ENCODE data around the gene SORCS2. TPM values are rescaled to one million over a fixed set of nuclear protein-coding genes. Genes with fewer than 3 reads are reported as not detected.

The SORCS2 gene
- total and polyA plus RNA-seq, 2 donors (not counting 1 experiment from before 2014, with no cell fraction given), result not detected

- no peaks in the 10 kb centered on the region for H3K4me1 ChIP-seq (ENCODE audit: control insufficient read depth in 2 of 2, insufficient read depth in 2 of 2, low read length in 2 of 2)
- H3K9me3 Mint-ChIP-seq (ENCODE audit: insufficient read depth), result peaks cover 5% of the 10 kb centered on the region
- ChIA-PET POLR2A (no interaction called here), CTCF (no interaction called here)
- DNase-seq, result no peak
- no peaks in the 10 kb centered on the region for H3K36me3 ChIP-seq (replicated peaks in 1 of 2; ENCODE audit: control extremely low read depth in 1 of 2, control insufficient read depth in 1 of 2, extremely low read depth in 1 of 2, insufficient read depth in 2 of 2, low read length in 1 of 2)
- no peak overlapping the region for H3K27ac ChIP-seq (ENCODE audit: low read length in 2 of 2)
- ATAC-seq (ENCODE audit: low read depth), result no peak
- no peaks in the 10 kb centered on the region for H3K27me3 Mint-ChIP-seq
- H3K4me3 ChIP-seq (ENCODE audit: control extremely low read depth in 1 of 5, extremely low read depth in 1 of 5, insufficient read depth in 1 of 5, low read depth in 2 of 5, low read length in 4 of 5), result no peak overlapping the region
- no peak overlapping the region for H3K27ac Mint-ChIP-seq
- peaks cover 0 to 39% (median 0%) of the 10 kb centered on the region in 3 donors for H3K9me3 ChIP-seq (ENCODE audit: control extremely low read depth in 1 of 3, control insufficient read depth in 2 of 3, insufficient read depth in 1 of 3, low read length in 2 of 3)
- intact Hi-C loops (cut with micrococcal nuclease), result no loop called here
- no peaks in the 10 kb centered on the region for H4K20me1 ChIP-seq (ENCODE audit: control insufficient read depth, insufficient read depth, low read length, poor library complexity, severe bottlenecking)
- no peaks in the 10 kb centered on the region for H3K27me3 ChIP-seq (replicated peaks in 1 of 4; ENCODE audit: control extremely low read depth in 1 of 4, control insufficient read depth in 3 of 4, insufficient read depth in 4 of 4, low read length in 3 of 4)
- H3K4me1 Mint-ChIP-seq, result no peaks in the 10 kb centered on the region
- WGBS (ENCODE audit: insufficient coverage), result 80% methylated on average over 6 of the region's 6 CpGs
- no peak overlapping the region for H3K4me3 Mint-ChIP-seq
- H3K4me2 ChIP-seq (replicated peaks; ENCODE audit: low read depth, low read length, poor library complexity, severe bottlenecking), result no peak overlapping the region
- TF ChIP-seq, protein P1, sequence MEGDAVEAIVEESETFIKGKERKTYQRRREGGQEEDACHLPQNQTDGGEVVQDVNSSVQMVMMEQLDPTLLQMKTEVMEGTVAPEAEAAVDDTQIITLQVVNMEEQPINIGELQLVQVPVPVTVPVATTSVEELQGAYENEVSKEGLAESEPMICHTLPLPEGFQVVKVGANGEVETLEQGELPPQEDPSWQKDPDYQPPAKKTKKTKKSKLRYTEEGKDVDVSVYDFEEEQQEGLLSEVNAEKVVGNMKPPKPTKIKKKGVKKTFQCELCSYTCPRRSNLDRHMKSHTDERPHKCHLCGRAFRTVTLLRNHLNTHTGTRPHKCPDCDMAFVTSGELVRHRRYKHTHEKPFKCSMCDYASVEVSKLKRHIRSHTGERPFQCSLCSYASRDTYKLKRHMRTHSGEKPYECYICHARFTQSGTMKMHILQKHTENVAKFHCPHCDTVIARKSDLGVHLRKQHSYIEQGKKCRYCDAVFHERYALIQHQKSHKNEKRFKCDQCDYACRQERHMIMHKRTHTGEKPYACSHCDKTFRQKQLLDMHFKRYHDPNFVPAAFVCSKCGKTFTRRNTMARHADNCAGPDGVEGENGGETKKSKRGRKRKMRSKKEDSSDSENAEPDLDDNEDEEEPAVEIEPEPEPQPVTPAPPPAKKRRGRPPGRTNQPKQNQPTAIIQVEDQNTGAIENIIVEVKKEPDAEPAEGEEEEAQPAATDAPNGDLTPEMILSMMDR (IDR thresholded peaks at IDR 0.05), result no peak
- TF ChIP-seq EZH2 (IDR thresholded peaks at IDR 0.05; ENCODE audit: borderline replicate concordance, insufficient read depth, low read depth, low read length, poor library complexity, severe bottlenecking), result no peak
- no peaks in the 10 kb centered on the region for H3K79me2 ChIP-seq (ENCODE audit: control insufficient read depth, insufficient read depth, low read length)
- H3K9ac ChIP-seq (ENCODE audit: low read length), result no peak overlapping the region
- H2AFZ ChIP-seq (ENCODE audit: insufficient read depth, low read depth, low read length, poor library complexity, severe bottlenecking), result no peak overlapping the region
Observed at GRCh38 chr4:7571001-7571400, 378.7 kb downstream of the SORCS2 start.

- no peak overlapping the region for H3K4me3 ChIP-seq (ENCODE audit: control extremely low read depth in 1 of 5, extremely low read depth in 1 of 5, insufficient read depth in 1 of 5, low read depth in 2 of 5, low read length in 4 of 5)
- POLR2A ChIA-PET, result no interaction called here
- no peak overlapping the region for H3K9ac ChIP-seq (ENCODE audit: low read length)
- no peak overlapping the region for H2AFZ ChIP-seq (ENCODE audit: insufficient read depth, low read depth, low read length, poor library complexity, severe bottlenecking)
- no peaks in the 10 kb centered on the region for H3K27me3 ChIP-seq (replicated peaks in 1 of 4; ENCODE audit: control extremely low read depth in 1 of 4, control insufficient read depth in 3 of 4, insufficient read depth in 4 of 4, low read length in 3 of 4)
- H3K4me1 Mint-ChIP-seq, result no peaks in the 10 kb centered on the region
- H3K27ac Mint-ChIP-seq, result no peak overlapping the region
- ATAC-seq (ENCODE audit: low read depth) (no peak), DNase-seq (no peak)
- H3K79me2 ChIP-seq (ENCODE audit: control insufficient read depth, insufficient read depth, low read length), result no peaks in the 10 kb centered on the region
- 63% methylated on average over 12 of the region's 12 CpGs for WGBS (ENCODE audit: insufficient coverage)
- TF ChIP-seq EZH2 (IDR thresholded peaks at IDR 0.05; ENCODE audit: borderline replicate concordance, insufficient read depth, low read depth, low read length, poor library complexity, severe bottlenecking), result no peak
- TF ChIP-seq, protein P1 (IDR thresholded peaks at IDR 0.05), result no peak
- H3K27ac ChIP-seq (ENCODE audit: low read length in 2 of 2), result no peak overlapping the region
- H3K36me3 ChIP-seq (replicated peaks in 1 of 2; ENCODE audit: control extremely low read depth in 1 of 2, control insufficient read depth in 1 of 2, extremely low read depth in 1 of 2, insufficient read depth in 2 of 2, low read length in 1 of 2), result no peaks in the 10 kb centered on the region
- no peaks in the 10 kb centered on the region for H3K4me1 ChIP-seq (ENCODE audit: control insufficient read depth in 2 of 2, insufficient read depth in 2 of 2, low read length in 2 of 2)
- no peaks in the 10 kb centered on the region for H3K27me3 Mint-ChIP-seq
- no peak overlapping the region for H3K4me2 ChIP-seq (replicated peaks; ENCODE audit: low read depth, low read length, poor library complexity, severe bottlenecking)
- H4K20me1 ChIP-seq (ENCODE audit: control insufficient read depth, insufficient read depth, low read length, poor library complexity, severe bottlenecking), result no peaks in the 10 kb centered on the region
- intact Hi-C loops (cut with micrococcal nuclease), result no loop called here
- H3K9me3 ChIP-seq (ENCODE audit: control extremely low read depth in 1 of 3, control insufficient read depth in 2 of 3, insufficient read depth in 1 of 3, low read length in 2 of 3), result peaks cover 0 to 43% (median 1%) of the 10 kb centered on the region in 3 donors
- H3K9me3 Mint-ChIP-seq (ENCODE audit: insufficient read depth), result peaks cover 10% of the 10 kb centered on the region
- CTCF ChIA-PET, result no interaction called here
- H3K4me3 Mint-ChIP-seq, result no peak overlapping the region
Observed at GRCh38 chr4:7571701-7572100, 379.4 kb downstream of the SORCS2 start.
